Subcutaneous adipose tissue (tissue), 4 donors: ENCODE results near the gene KLHL36. TPM values are rescaled to one million over a fixed set of nuclear protein-coding genes. Genes with fewer than 3 reads are reported as not detected.

Experiments
- total RNA-seq, 4 donors: library from RNA; depleted of rRNA; stranded (reverse); fragments of >200 nt; gene quantifications; one replicate each; pipeline ENCODE4 v1.1.0, GENCODE V29; 2016
- TF ChIP-seq, protein P1 (sequence below): fragments of 450-650 bp; IDR thresholded peaks from one replicate; pipeline ENCODE4 v1.5.1; 2016; ENCODE audit warnings: low read depth, mild to moderate bottlenecking, control low read depth, antibody characterized with exemption, moderate library complexity

KLHL36 gene
- total RNA-seq, 4 donors from 2014 or later = 43.4 to 108 (median 68.5) TPM

DNA sequence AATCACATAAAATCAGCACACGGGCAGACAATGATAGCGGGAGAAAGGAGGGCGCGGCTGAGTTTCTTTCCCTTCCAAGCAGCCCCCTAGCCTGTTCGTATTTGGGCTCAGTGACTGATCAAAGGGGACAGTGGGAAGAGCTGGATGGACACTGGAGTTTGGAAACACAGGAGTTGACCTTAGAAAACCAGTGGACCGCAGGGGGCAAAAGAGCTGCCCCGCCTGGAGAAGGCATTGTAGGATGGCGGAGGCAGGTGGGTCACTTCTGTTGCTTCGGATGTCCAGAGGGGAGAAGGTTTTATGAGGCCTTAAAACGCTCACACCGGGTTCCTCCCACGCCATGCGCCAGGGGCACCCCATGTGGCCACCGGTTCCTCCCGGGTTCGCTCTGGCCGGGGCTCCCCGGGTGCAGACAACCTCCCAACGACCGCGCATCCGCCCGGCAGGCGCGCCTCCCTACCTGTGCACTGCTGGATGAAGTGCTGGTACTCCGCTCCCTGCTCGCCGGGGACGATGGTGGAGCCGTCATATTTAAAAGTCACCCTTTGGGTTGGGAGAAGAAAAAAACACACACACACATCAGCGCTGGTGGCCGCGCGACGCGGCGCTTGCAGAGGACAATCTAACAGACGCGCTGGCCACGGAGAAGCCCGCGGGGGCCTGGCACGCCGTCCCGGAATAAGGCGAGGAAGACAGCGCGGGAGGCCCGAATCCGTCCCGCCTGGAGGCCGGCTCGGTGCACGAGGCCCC is 31.1 kb upstream of the KLHL36 start:
- TF ChIP-seq, protein P1, sequence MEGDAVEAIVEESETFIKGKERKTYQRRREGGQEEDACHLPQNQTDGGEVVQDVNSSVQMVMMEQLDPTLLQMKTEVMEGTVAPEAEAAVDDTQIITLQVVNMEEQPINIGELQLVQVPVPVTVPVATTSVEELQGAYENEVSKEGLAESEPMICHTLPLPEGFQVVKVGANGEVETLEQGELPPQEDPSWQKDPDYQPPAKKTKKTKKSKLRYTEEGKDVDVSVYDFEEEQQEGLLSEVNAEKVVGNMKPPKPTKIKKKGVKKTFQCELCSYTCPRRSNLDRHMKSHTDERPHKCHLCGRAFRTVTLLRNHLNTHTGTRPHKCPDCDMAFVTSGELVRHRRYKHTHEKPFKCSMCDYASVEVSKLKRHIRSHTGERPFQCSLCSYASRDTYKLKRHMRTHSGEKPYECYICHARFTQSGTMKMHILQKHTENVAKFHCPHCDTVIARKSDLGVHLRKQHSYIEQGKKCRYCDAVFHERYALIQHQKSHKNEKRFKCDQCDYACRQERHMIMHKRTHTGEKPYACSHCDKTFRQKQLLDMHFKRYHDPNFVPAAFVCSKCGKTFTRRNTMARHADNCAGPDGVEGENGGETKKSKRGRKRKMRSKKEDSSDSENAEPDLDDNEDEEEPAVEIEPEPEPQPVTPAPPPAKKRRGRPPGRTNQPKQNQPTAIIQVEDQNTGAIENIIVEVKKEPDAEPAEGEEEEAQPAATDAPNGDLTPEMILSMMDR = no peak

DNA sequence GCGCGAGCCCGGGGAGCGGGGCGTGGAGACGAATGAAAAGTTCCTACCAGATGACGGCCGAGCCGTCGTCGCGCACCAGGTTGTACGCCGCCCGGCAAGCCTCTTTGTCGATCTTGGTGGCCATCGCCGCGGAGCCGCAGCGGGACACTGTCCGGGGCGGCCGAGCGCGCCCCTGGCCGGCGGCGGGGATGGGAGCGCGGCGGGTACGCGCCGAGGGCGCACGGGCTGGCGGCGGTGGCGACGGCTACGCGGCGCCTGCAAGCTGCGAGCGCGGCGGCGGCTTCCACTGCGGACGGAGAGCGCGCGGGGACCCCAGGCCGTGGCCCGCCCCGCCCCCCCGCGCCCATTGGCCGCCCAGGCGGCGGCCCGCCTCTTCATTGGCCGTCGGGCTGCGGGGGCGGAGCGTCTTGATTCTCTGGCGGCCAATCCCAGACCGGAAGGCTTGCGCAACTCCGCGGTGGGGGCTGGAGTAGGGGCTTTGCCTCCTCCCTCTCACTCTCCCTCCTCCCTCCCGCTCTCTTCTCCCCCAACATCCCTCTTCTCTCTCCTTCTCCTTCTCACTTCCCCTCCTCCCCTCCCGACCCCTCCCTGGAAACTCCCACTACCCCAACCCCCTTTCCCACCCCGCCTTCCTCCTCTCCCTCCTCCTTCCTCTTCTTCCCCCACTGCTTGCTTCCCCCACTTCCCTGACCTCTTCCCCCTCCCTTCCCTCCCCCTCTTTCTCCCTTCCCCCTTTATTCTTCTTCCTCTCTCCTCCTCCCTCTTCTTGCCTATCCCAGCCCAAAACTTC is 30.3 kb upstream of the KLHL36 start, which contains the start of gene COTL1:
TSS of gene COTL1 (minus strand) at position 288 of the 790 bp plus-strand sequence. CDS start at position 124, 164 bp downstream.
- TF ChIP-seq, protein P1 = no peak

DNA sequence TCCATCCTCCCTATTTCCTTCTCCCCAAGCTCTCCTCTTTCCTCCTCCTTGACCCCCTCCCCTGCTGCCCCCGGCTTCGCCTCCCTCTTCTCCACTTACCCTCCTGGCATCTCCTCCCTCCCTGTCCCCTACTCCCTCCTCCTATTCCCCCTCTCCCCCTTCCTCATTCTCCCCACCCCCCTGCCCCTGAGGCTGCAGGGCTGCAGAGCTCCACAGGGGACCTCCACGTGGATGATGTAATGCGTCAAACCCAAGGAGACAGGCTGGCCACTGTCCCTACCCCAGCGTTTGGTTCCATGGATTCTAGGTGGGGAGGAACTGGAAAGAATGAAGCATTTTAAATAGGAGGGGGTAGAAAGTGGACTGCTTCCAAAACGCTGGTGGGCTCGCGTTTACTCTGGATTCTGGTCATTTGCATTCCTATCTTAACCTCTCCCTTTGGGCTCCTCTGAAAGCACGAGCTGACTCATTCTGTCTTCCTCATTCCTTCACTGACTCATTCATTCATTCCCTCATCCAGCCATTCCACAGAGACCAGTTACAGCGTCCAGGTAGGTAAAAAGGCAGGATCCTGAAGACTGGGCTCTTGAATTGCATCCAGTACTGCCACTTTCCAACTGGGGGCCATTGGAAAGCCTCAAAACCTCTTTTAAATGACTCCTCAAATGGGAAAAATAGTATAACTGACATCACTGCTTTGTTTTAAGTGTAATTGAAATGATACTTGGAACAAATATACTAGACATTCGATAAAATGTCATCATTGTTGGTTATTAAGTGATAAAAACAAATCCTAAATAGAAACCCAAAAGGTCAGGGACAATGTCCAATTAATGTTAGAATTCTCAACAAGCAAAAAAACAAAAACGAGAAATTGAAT is 29.5 kb upstream of the KLHL36 start:
- TF ChIP-seq, protein P1 = no peak

DNA sequence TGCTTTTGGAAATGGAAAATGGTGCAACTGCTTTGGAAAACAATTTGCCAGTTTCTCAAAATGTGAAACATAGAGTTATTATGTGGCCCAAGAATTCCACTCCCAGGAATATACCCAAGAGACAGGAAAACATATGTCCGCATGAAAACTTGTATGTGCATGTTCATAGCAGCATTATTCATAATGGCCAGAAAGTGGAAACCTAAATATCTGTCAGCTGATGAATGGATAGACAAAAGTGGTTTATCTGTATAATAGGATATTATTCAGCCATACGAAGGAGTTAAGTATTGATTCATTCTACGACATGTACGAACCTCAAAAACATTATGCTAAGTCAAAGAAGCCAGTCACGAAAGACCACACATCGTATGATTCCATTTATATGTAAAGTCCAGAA is 22.8 kb upstream of the KLHL36 start:
- TF ChIP-seq, protein P1 = no peak

DNA sequence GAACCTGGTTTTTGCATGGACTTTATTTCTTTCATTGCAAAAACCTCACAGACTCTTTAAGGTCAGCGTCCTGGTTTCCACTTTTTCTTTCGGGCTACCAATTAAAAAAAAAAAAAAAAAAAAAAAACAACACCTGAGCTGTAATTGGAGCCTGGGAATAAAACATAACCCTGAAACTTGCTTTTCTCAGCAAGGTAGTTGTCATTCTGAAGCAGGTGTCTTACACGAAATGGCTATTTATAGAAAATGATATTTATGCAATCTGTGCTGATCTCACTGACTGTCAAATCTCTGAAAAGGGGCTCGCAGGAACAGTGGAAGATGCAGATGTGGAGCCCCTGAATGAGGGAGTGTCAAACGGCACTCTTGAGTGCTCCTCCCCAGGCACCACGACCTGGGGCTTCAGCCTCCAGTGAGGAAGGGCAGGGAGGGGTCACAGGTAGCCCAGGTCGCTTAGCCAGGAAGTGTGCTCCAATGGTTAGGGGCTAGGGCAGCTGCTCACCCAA is 20.0 kb upstream of the KLHL36 start:
- TF ChIP-seq, protein P1 = no peak

DNA sequence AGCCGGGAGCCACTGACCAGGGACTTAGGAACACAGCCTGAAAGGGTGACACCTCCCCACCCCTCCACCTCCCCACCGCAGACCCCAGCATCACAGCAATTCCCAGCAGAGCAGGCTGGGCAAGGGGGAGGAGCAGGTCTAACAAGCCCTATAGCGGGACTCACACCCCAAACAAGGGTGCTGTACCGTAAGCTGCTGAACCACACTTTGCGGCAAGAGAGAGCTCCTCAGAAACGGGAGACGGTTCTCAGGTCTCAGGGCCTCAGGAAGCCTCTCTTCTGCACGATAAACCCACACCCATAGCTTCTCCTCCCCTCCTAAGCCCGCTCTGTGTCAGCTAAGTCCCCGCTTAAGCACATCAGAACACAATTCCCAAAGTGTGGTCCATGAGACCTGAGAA is 18.7 kb upstream of the KLHL36 start:
- TF ChIP-seq, protein P1 = no peak
